Natural killer cell (primary cell): ENCODE results near the gene HES1. TPM values are rescaled to one million over a fixed set of nuclear protein-coding genes. Genes with fewer than 3 reads are reported as not detected.
"Not testable (repeated sequence)": the region's sequence is repeated elsewhere in the genome, so short reads cannot be mapped to it uniquely, and the experiment has no call there.

ENCODE experiments used
- ATAC-seq, 3 donors: fragments of 150-1000 bp in 2 of 3; fragments of 200-7000 bp in 1 of 3; cut with Tn5 transposase; 1 replicate in 1 of 3; 2 replicates in 2 of 3; pipeline ENCODE4 v1.10.0; 2021; ENCODE audit warnings: mild to moderate bottlenecking in 2 of 3, moderate library complexity in 2 of 3
- DNase-seq, 2 donors: peaks; one replicate each; pipeline versions ENCODE4 v3.0.0 to v3.0.0-alpha.2; 2013 to 2021; ENCODE audit warnings: mixed read lengths in 1 of 2
- H3K27ac ChIP-seq: one replicate; pipeline ENCODE4 v1.5.1; 2013; ENCODE audit warnings: mild to moderate bottlenecking, low read length
- H3K27me3 ChIP-seq: one replicate; pipeline ENCODE4 v1.6.1; 2013; ENCODE audit warnings: low read length; ENCODE audit not compliant: control insufficient read depth, insufficient read depth
- H3K36me3 ChIP-seq: one replicate; pipeline ENCODE4 v1.6.1; 2013; ENCODE audit warnings: low read length; ENCODE audit not compliant: control insufficient read depth, insufficient read depth
- H3K4me1 ChIP-seq: one replicate; pipeline ENCODE4 v1.6.1; 2013; ENCODE audit warnings: low read length; ENCODE audit not compliant: control insufficient read depth, insufficient read depth
- H3K4me3 ChIP-seq: one replicate; pipeline ENCODE4 v1.5.1; 2013; ENCODE audit warnings: low read length
- H3K9me3 ChIP-seq: one replicate; pipeline ENCODE4 v1.6.1; 2013; ENCODE audit warnings: low read length; ENCODE audit not compliant: control insufficient read depth, insufficient read depth
- H3K27ac Mint-ChIP-seq, 2 donors: one replicate each; pipeline ENCODE4 v1.8.0; 2022; ENCODE audit warnings: mild to moderate bottlenecking in 2 of 2, mixed read lengths in 2 of 2, moderate library complexity in 1 of 2
- H3K27me3 Mint-ChIP-seq, 2 donors: one replicate each; pipeline ENCODE4 v1.8.0; 2022; ENCODE audit warnings: low read depth in 2 of 2, mixed read lengths in 2 of 2
- H3K36me3 Mint-ChIP-seq: one replicate; pipeline ENCODE4 v1.8.0; 2022; ENCODE audit warnings: mixed read lengths
- H3K4me1 Mint-ChIP-seq, 2 donors: one replicate each; pipeline ENCODE4 v1.8.0; 2022; ENCODE audit warnings: mixed read lengths in 2 of 2
- H3K4me3 Mint-ChIP-seq: one replicate; pipeline ENCODE4 v1.8.0; 2022; ENCODE audit warnings: mild to moderate bottlenecking, moderate library complexity, mixed read lengths
- H3K9me3 Mint-ChIP-seq, 2 donors: one replicate each; pipeline ENCODE4 v1.8.0; 2022; ENCODE audit warnings: mixed read lengths in 2 of 2
- WGBS: methylation state at CpG from one replicate; pipeline ENCODE4 v1.1.7; 2013; ENCODE audit warnings: missing lambda C conversion rate; ENCODE audit not compliant: insufficient coverage; 5-methylcytosine and 5-hydroxymethylcytosine counted together
- intact Hi-C: fragments of 100-400 bp; cut with micrococcal nuclease; formaldehyde crosslinking; loops from one replicate; pipeline ENCODE4 v1.14.2; 2022
- total RNA-seq, 4 donors: library from RNA; stranded (reverse); fragments of 120-200 nt in 1 of 4; gene quantifications; one replicate each; pipeline versions ENCODE4 v1.2.3 to v1.2.4, GENCODE V29; 2013 to 2022
- TF ChIP-seq, protein P1 (sequence below): fragments of 200-600 bp; IDR thresholded peaks from one replicate; pipeline ENCODE4 v1.8.0; 2022; ENCODE audit warnings: antibody characterized with exemption

The HES1 gene
- total RNA-seq, 3 donors from 2014 or later (not counting 1 experiment from before 2014, with no cell fraction given), result 1.5 to 4.4 (median 2.2) TPM

DNA sequence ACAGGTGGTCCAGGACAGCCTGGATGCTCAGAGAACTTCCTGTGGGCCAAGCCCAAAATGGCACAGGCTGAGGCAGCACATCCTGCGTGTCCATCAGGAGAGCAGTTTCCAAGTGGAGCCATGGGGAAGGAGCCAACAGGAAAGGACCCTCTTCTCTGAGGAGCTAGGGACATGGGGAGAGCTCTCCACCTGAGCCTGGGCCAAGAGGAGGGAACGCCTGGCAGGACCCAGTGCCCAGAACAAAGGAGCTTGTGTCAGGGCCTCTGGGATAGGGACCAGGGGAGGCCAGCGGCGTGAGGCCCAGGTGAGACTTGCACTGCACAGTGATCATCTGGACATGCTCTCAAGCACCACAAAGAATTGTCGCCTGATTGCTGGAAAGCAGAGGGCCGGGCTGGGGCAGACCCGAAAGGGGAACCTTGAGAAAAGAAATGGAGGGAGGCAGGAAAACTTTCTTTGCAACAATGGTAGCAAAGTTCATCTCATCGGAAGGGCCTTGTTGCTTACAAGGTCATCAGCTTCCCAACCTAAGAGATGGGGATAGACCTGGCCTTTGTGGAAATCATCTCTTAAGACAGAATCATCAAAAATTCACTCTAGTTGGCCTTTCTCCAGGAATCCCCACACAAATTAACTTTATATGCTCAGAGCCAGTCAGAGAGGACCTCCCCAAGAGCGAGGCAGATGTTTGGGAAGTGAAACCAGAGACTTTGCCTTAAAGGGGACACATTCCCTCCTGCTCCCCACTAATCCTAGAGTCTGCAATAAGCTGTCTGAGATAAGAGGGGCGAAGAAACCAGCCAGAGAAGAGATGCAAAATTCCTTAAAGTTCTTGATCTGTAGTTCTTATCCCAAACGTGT is 47.7 kb upstream of the HES1 start:
- Histone ChIP-seq H3K9me3 (no peaks in the 10 kb centered on the region), H3K27ac (no peak overlapping the region), H3K36me3 (no peaks in the 10 kb centered on the region), H3K27me3 (peaks cover 2% of the 10 kb centered on the region), H3K4me3 (no peak overlapping the region), H3K4me1 (peaks cover 5% of the 10 kb centered on the region)
- Mint-ChIP-seq H3K27ac (no peak overlapping the region), H3K27me3 (peaks cover 10 to 29% of the 10 kb centered on the region in 2 donors), H3K4me1 (peaks cover 0 to 6% of the 10 kb centered on the region in 2 donors), H3K4me3 (no peak overlapping the region), H3K36me3 (no peaks in the 10 kb centered on the region), H3K9me3 (no peaks in the 10 kb centered on the region)
- intact Hi-C loops, result no loop called here
- TF ChIP-seq, protein P1, sequence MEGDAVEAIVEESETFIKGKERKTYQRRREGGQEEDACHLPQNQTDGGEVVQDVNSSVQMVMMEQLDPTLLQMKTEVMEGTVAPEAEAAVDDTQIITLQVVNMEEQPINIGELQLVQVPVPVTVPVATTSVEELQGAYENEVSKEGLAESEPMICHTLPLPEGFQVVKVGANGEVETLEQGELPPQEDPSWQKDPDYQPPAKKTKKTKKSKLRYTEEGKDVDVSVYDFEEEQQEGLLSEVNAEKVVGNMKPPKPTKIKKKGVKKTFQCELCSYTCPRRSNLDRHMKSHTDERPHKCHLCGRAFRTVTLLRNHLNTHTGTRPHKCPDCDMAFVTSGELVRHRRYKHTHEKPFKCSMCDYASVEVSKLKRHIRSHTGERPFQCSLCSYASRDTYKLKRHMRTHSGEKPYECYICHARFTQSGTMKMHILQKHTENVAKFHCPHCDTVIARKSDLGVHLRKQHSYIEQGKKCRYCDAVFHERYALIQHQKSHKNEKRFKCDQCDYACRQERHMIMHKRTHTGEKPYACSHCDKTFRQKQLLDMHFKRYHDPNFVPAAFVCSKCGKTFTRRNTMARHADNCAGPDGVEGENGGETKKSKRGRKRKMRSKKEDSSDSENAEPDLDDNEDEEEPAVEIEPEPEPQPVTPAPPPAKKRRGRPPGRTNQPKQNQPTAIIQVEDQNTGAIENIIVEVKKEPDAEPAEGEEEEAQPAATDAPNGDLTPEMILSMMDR, result no peak
- DNase-seq (no peak), ATAC-seq (no peak)
- 80% methylated on average over 11 of the region's 11 CpGs for WGBS

DNA sequence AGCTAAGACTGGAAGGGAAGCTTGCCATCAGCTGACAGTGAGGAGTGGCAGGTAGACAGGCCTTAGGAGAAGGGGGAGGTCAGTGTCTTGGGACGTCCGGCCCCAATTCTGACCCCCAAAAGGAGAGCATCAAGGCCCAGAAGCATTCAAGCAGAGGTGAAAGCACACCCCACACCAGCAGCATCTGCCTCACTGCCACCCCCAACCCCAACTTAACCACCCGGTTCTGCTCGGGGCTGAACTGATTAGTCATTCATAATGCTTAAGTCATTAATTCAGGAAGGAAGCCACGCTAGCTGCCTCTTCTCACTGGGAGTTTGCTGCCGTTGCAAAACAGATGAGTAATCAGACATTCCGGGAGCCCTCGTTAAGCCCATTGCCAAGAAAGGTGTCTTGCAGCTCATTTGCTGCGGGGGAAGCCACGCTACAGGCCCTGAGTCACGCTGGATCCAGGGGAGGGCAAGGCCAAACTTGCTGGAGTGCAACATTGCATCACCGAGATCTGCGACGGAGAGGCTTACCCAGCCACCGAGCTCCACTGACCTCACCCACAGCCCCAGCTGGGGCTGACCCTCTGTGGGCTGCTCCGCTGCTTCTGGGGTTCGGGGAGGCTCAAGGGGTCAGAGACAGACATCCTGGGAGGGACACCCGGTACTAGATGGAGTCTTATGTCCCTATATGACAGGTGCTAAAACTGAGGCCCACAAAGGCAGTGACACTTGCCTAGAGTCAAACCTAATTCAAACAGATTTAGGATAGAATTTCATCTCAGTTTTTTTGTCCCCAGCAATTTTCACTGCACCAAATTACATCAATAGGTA is 46.4 kb upstream of the HES1 start:
- DNase-seq, result peak in 1 of 2 donors; percentile 17

DNA sequence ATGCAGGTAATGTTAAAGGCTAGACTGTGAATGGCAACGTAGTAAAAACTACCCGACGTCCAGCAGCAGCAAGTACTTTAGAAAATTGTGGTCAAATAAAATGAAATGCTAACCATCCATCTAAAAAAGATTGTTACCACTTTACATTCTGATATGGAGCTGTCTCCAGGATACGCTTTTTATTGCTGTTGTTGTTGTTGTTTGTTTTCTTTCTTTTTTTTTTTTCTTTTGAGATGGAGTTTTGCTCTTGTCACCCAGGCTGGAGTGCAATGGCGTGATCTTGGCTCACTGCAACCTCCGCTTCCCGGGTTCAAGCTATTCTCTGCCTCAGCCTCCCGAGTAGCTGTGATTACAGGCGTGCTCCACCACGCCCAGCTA is 45.8 kb upstream of the HES1 start:
- intact Hi-C loops, H3K4me1 ChIP-seq, H3K36me3 ChIP-seq, H3K4me3 Mint-ChIP-seq, H3K4me1 Mint-ChIP-seq, DNase-seq, H3K27ac Mint-ChIP-seq, H3K9me3 Mint-ChIP-seq, H3K9me3 ChIP-seq, H3K27ac ChIP-seq, ATAC-seq, H3K36me3 Mint-ChIP-seq, H3K27me3 ChIP-seq, H3K4me3 ChIP-seq: not testable (repeated sequence)
- H3K27me3 Mint-ChIP-seq, result peaks cover 5 to 22% of the 10 kb centered on the region in 2 donors
- 95% methylated on average over 10 of the region's 10 CpGs for WGBS

More for the DNA sequence above, 46.4 kb upstream of the HES1 start:
- intact Hi-C loops, result no loop called here
- Histone ChIP-seq H3K4me3 (no peak overlapping the region), H3K9me3 (no peaks in the 10 kb centered on the region), H3K36me3 (no peaks in the 10 kb centered on the region), H3K27ac (no peak overlapping the region), H3K4me1 (peaks cover 2% of the 10 kb centered on the region), H3K27me3 (peaks cover 2% of the 10 kb centered on the region)
- no peak overlapping the region for H3K27ac Mint-ChIP-seq
- peaks cover 5 to 28% of the 10 kb centered on the region in 2 donors for H3K27me3 Mint-ChIP-seq
- ATAC-seq, result peak; percentile 18 to 62 (median 48)
- no peaks in the 10 kb centered on the region for H3K9me3 Mint-ChIP-seq
- TF ChIP-seq, protein P1, result no peak
- WGBS, result 47% methylated on average over 18 of the region's 18 CpGs
- no peaks in the 10 kb centered on the region for H3K36me3 Mint-ChIP-seq
- no peak overlapping the region for H3K4me3 Mint-ChIP-seq
- no peaks in the 10 kb centered on the region for H3K4me1 Mint-ChIP-seq

DNA sequence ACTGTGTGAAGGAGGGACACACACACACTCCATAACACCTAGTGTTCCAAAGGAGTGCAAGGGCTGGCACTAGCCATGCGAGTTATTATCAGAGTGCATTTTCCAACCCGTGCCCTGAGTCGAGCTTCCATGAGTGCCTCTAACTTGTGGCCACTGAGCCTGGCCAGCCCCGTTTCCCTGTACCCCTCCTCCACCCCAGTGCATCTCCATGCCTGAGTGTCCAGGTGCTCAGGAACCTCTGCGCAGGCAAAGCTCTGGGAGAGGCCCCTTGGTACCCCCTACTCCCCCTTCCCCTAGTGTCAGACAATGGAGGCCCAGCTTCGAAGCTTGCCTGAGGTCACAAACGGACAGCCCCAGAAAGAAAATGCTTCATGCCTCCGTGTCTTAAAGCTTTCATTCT is 45.2 kb upstream of the HES1 start:
- intact Hi-C loops, result no loop called here
- 90% methylated on average over 8 of the region's 8 CpGs for WGBS
- Mint-ChIP-seq H3K27ac (no peak overlapping the region), H3K4me3 (no peak overlapping the region), H3K4me1 (no peaks in the 10 kb centered on the region), H3K9me3 (no peaks in the 10 kb centered on the region), H3K36me3 (no peaks in the 10 kb centered on the region), H3K27me3 (peaks cover 5 to 22% of the 10 kb centered on the region in 2 donors)
- Histone ChIP-seq H3K36me3 (no peaks in the 10 kb centered on the region), H3K27ac (no peak overlapping the region), H3K4me1 (peaks cover 2% of the 10 kb centered on the region), H3K4me3 (no peak overlapping the region), H3K9me3 (no peaks in the 10 kb centered on the region), H3K27me3 (peaks cover 2% of the 10 kb centered on the region)
- TF ChIP-seq, protein P1, result no peak
- ATAC-seq (no peak), DNase-seq (no peak)
